Natural killer cell (primary cell): ENCODE measurements around the gene KRTAP5-3. TPM values are rescaled to one million over a fixed set of nuclear protein-coding genes. Genes with fewer than 3 reads are reported as not detected.

ENCODE experiments used
- ATAC-seq, 3 donors: fragments of 150-1000 bp in 2 of 3; fragments of 200-7000 bp in 1 of 3; cut with Tn5 transposase; 1 replicate in 1 of 3; 2 replicates in 2 of 3; pipeline ENCODE4 v1.10.0; 2021; ENCODE audit warnings: mild to moderate bottlenecking in 2 of 3, moderate library complexity in 2 of 3
- DNase-seq, 2 donors: peaks; one replicate each; pipeline versions ENCODE4 v3.0.0 to v3.0.0-alpha.2; 2013 to 2021; ENCODE audit warnings: mixed read lengths in 1 of 2
- H3K27ac ChIP-seq: one replicate; pipeline ENCODE4 v1.5.1; 2013; ENCODE audit warnings: mild to moderate bottlenecking, low read length
- H3K27me3 ChIP-seq: one replicate; pipeline ENCODE4 v1.6.1; 2013; ENCODE audit warnings: low read length; ENCODE audit not compliant: control insufficient read depth, insufficient read depth
- H3K36me3 ChIP-seq: one replicate; pipeline ENCODE4 v1.6.1; 2013; ENCODE audit warnings: low read length; ENCODE audit not compliant: control insufficient read depth, insufficient read depth
- H3K4me1 ChIP-seq: one replicate; pipeline ENCODE4 v1.6.1; 2013; ENCODE audit warnings: low read length; ENCODE audit not compliant: control insufficient read depth, insufficient read depth
- H3K4me3 ChIP-seq: one replicate; pipeline ENCODE4 v1.5.1; 2013; ENCODE audit warnings: low read length
- H3K9me3 ChIP-seq: one replicate; pipeline ENCODE4 v1.6.1; 2013; ENCODE audit warnings: low read length; ENCODE audit not compliant: control insufficient read depth, insufficient read depth
- H3K27ac Mint-ChIP-seq, 2 donors: one replicate each; pipeline ENCODE4 v1.8.0; 2022; ENCODE audit warnings: mild to moderate bottlenecking in 2 of 2, mixed read lengths in 2 of 2, moderate library complexity in 1 of 2
- H3K27me3 Mint-ChIP-seq, 2 donors: one replicate each; pipeline ENCODE4 v1.8.0; 2022; ENCODE audit warnings: low read depth in 2 of 2, mixed read lengths in 2 of 2
- H3K36me3 Mint-ChIP-seq: one replicate; pipeline ENCODE4 v1.8.0; 2022; ENCODE audit warnings: mixed read lengths
- H3K4me1 Mint-ChIP-seq, 2 donors: one replicate each; pipeline ENCODE4 v1.8.0; 2022; ENCODE audit warnings: mixed read lengths in 2 of 2
- H3K4me3 Mint-ChIP-seq: one replicate; pipeline ENCODE4 v1.8.0; 2022; ENCODE audit warnings: mild to moderate bottlenecking, moderate library complexity, mixed read lengths
- H3K9me3 Mint-ChIP-seq, 2 donors: one replicate each; pipeline ENCODE4 v1.8.0; 2022; ENCODE audit warnings: mixed read lengths in 2 of 2
- WGBS: methylation state at CpG from one replicate; pipeline ENCODE4 v1.1.7; 2013; ENCODE audit warnings: missing lambda C conversion rate; ENCODE audit not compliant: insufficient coverage; 5-methylcytosine and 5-hydroxymethylcytosine counted together
- intact Hi-C: fragments of 100-400 bp; cut with micrococcal nuclease; formaldehyde crosslinking; loops from one replicate; pipeline ENCODE4 v1.14.2; 2022
- total RNA-seq, 4 donors: library from RNA; stranded (reverse); fragments of 120-200 nt in 1 of 4; gene quantifications; one replicate each; pipeline versions ENCODE4 v1.2.3 to v1.2.4, GENCODE V29; 2013 to 2022
- TF ChIP-seq, protein P1 (sequence below): fragments of 200-600 bp; IDR thresholded peaks from one replicate; pipeline ENCODE4 v1.8.0; 2022; ENCODE audit warnings: antibody characterized with exemption

The KRTAP5-3 gene
- total RNA-seq, 3 donors from 2014 or later (not counting 1 experiment from before 2014, with no cell fraction given): not detected

DNA sequence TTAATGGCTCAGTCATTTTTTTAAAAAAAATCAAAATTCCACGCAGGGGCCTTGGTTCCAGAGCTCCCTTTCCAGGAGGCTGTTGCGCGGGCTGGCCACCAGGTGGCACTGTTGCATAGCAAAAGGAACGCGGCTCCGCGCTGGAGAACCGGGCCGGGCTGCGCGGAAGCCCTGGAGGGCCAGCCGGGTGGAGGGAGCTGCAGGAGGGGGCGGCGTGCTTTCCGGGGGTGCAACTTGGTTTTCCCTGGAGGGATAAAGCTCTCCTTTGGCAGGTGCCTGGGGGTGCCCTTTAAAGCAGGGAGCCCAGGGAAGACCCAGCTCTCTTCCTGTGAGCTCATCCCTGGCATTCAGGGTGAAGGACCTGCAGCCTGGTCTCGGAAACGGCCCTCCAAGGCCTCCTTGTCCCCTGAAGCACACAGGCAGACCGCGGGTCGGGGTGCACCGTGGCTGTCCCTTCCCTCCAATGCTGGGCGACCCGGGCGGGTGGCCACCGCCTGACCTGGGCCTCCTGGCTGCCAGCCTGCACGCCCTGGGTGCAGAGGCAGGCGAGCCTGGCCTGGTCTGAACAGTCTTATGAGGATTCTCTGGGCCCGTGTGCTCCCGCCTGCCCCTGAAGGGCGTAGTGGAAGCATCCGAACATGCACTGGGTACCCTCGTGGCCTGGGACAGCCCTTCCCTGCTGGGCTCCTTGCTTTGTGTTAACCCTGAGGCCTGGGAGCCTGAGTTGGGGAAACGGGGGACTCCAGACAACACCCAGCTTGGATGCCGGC is 44.7 kb upstream of the KRTAP5-3 start:
- TF ChIP-seq, protein P1, sequence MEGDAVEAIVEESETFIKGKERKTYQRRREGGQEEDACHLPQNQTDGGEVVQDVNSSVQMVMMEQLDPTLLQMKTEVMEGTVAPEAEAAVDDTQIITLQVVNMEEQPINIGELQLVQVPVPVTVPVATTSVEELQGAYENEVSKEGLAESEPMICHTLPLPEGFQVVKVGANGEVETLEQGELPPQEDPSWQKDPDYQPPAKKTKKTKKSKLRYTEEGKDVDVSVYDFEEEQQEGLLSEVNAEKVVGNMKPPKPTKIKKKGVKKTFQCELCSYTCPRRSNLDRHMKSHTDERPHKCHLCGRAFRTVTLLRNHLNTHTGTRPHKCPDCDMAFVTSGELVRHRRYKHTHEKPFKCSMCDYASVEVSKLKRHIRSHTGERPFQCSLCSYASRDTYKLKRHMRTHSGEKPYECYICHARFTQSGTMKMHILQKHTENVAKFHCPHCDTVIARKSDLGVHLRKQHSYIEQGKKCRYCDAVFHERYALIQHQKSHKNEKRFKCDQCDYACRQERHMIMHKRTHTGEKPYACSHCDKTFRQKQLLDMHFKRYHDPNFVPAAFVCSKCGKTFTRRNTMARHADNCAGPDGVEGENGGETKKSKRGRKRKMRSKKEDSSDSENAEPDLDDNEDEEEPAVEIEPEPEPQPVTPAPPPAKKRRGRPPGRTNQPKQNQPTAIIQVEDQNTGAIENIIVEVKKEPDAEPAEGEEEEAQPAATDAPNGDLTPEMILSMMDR: peak; percentile 97
- H3K9me3 Mint-ChIP-seq: no peaks in the 10 kb centered on the region
- no peak overlapping the region for H3K4me3 Mint-ChIP-seq
- H3K36me3 ChIP-seq: no peaks in the 10 kb centered on the region
- no peaks in the 10 kb centered on the region for H3K4me1 Mint-ChIP-seq
- H3K27ac ChIP-seq: no peak overlapping the region
- 40% methylated on average over 34 of the region's 34 CpGs for WGBS
- H3K4me3 ChIP-seq: no peak overlapping the region
- H3K27me3 Mint-ChIP-seq: peaks cover 0 to 27% of the 10 kb centered on the region in 2 donors
- no peak overlapping the region for H3K27ac Mint-ChIP-seq
- intact Hi-C loops: loop anchor here (1.0 to 2.0 kb wide), 3 partner anchors 42 to 498 kb away; no protein-coding TSS in a partner anchor
- ATAC-seq: peak; percentile 79 to 99 (median 95)
- no peaks in the 10 kb centered on the region for H3K36me3 Mint-ChIP-seq
- peak; percentile 82 to 86 for DNase-seq
- no peaks in the 10 kb centered on the region for H3K9me3 ChIP-seq
- no peaks in the 10 kb centered on the region for H3K27me3 ChIP-seq
- H3K4me1 ChIP-seq: peaks cover 4% of the 10 kb centered on the region

DNA sequence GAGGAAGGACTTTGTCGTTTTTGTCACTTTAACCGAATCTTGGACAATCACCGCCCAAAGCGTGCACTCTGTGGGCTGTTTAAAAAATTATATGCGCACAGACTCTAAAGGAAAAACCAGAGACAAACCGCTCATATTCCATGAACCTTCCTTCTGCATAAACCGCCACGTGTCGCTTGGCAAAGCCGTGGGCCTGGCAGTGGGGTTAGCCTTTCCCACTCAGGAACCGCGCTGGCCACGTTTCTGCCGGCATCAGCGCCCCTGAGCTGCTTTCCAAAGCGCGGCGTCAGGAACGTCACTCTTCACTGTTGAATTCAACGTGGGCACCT is 44.1 kb upstream of the KRTAP5-3 start:
- intact Hi-C loops: loop anchor here (1.0 to 2.0 kb wide), 3 partner anchors 42 to 499 kb away; no protein-coding TSS in a partner anchor
- H3K9me3 ChIP-seq: no peaks in the 10 kb centered on the region
- no peaks in the 10 kb centered on the region for H3K4me1 Mint-ChIP-seq
- no peak overlapping the region for H3K4me3 Mint-ChIP-seq
- TF ChIP-seq, protein P1: no peak
- ATAC-seq (peak in 1 of 3 donors; percentile 4), DNase-seq (no peak)
- no peak overlapping the region for H3K27ac Mint-ChIP-seq
- H3K36me3 Mint-ChIP-seq: no peaks in the 10 kb centered on the region
- peaks cover 4% of the 10 kb centered on the region for H3K4me1 ChIP-seq
- H3K4me3 ChIP-seq: no peak overlapping the region
- H3K27me3 Mint-ChIP-seq: peaks cover 0 to 27% of the 10 kb centered on the region in 2 donors
- no peaks in the 10 kb centered on the region for H3K36me3 ChIP-seq
- H3K27me3 ChIP-seq: no peaks in the 10 kb centered on the region
- no peaks in the 10 kb centered on the region for H3K9me3 Mint-ChIP-seq
- H3K27ac ChIP-seq: no peak overlapping the region
- WGBS: 61% methylated on average over 20 of the region's 20 CpGs

DNA sequence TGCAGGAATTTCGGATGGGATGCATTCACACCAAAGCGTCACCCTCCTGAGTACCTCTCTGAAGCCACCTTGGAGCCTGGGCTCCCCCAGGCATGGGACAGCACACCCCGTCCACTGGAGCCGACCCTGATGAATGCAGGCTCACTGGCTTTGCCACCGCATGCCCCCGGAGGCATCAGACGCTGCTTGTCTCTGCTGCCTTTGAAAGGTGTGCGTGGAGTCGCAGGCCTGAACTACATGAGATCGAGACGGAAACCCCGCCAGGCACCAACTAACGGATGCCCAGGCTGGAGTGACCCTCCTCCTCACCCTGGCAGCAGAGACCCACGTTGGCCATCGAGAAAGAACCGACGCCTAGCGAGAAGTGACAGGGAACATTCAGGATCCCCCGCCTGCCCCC is 43.8 kb upstream of the KRTAP5-3 start:
- no peaks in the 10 kb centered on the region for H3K36me3 ChIP-seq
- no peak overlapping the region for H3K4me3 Mint-ChIP-seq
- DNase-seq (no peak), ATAC-seq (no peak)
- TF ChIP-seq, protein P1: no peak
- no peak overlapping the region for H3K4me3 ChIP-seq
- no peaks in the 10 kb centered on the region for H3K27me3 ChIP-seq
- H3K9me3 ChIP-seq: no peaks in the 10 kb centered on the region
- peaks cover 0 to 30% of the 10 kb centered on the region in 2 donors for H3K27me3 Mint-ChIP-seq
- no peak overlapping the region for H3K27ac ChIP-seq
- 85% methylated on average over 19 of the region's 19 CpGs for whole genome bisulfite sequencing
- no peaks in the 10 kb centered on the region for H3K9me3 Mint-ChIP-seq
- no peaks in the 10 kb centered on the region for H3K4me1 Mint-ChIP-seq
- intact Hi-C loops: loop anchor here (1.0 to 2.0 kb wide), 3 partner anchors 43 to 499 kb away; no protein-coding TSS in a partner anchor
- H3K4me1 ChIP-seq: peaks cover 4% of the 10 kb centered on the region
- no peak overlapping the region for H3K27ac Mint-ChIP-seq
- no peaks in the 10 kb centered on the region for H3K36me3 Mint-ChIP-seq
